GM21360 (cell line): ENCODE results near the gene NUP210.
"Not testable (repeated sequence)": the region's sequence is repeated elsewhere in the genome, so short reads cannot be mapped to it uniquely, and the experiment has no call there.

Experiments
- ATAC-seq: cut with Tn5 transposase; IDR thresholded peaks from one replicate; pipeline ENCODE4 v1.9.1; 2021; ENCODE audit warnings: mild to moderate bottlenecking, moderate library complexity; ENCODE audit not compliant: unreplicated experiment

Gene NUP210

GRCh38 chr3:13420045-13420830 lies at the start of gene NUP210:
Gene NUP210, minus strand, starts transcription at chr3:13420322. Its CDS starts 96 bp downstream, at chr3:13420226.
- ATAC-seq: peak; percentile 47

GRCh38 chr3:13466781-13467180 lies 46.7 kb upstream of the NUP210 start:
- ATAC-seq: no peak

- ATAC-seq: no peak
Observed at GRCh38 chr3:13465236-13465873, 45.2 kb upstream of the NUP210 start.

GRCh38 chr3:13463618-13464400 lies 43.7 kb upstream of the NUP210 start:
- no peak for ATAC-seq

GRCh38 chr3:13462822-13463221 lies 42.7 kb upstream of the NUP210 start:
- ATAC-seq: no peak

- ATAC-seq: no peak
Observed at GRCh38 chr3:13462125-13462629, 42.1 kb upstream of the NUP210 start.

GRCh38 chr3:13461169-13462124 lies 41.3 kb upstream of the NUP210 start:
- no peak for ATAC-seq

- no peak for ATAC-seq
Observed at GRCh38 chr3:13460341-13460736, 40.2 kb upstream of the NUP210 start.

- ATAC-seq: no peak
Observed at GRCh38 chr3:13459605-13460340, 39.7 kb upstream of the NUP210 start.

GRCh38 chr3:13457593-13457992 lies 37.5 kb upstream of the NUP210 start:
- no peak for ATAC-seq

- no peak for ATAC-seq
Observed at GRCh38 chr3:13455644-13456043, 35.5 kb upstream of the NUP210 start.

- ATAC-seq: no peak
Observed at GRCh38 chr3:13452490-13453335, 32.6 kb upstream of the NUP210 start.

GRCh38 chr3:13451301-13451673 lies 31.2 kb upstream of the NUP210 start:
- ATAC-seq: peak; percentile 7

- ATAC-seq: not testable (repeated sequence)
Observed at GRCh38 chr3:13442882-13443281, 22.8 kb upstream of the NUP210 start.

- no peak for ATAC-seq
Observed at GRCh38 chr3:13440204-13440817, 20.2 kb upstream of the NUP210 start.

- ATAC-seq: not testable (repeated sequence)
Observed at GRCh38 chr3:13436213-13436612, 16.1 kb upstream of the NUP210 start.

GRCh38 chr3:13433912-13434311 lies 13.8 kb upstream of the NUP210 start:
- ATAC-seq: no peak

- no peak for ATAC-seq
Observed at GRCh38 chr3:13432093-13432492, 12.0 kb upstream of the NUP210 start.
